ENCODE data around the gene SAP30.
A peak's percentile ranks its signal among the peaks of the same experiment; 100 is the strongest.

Gene SAP30, protein sequence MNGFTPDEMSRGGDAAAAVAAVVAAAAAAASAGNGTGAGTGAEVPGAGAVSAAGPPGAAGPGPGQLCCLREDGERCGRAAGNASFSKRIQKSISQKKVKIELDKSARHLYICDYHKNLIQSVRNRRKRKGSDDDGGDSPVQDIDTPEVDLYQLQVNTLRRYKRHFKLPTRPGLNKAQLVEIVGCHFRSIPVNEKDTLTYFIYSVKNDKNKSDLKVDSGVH

GRCh38 chr4:173370477-173371291, at the start of gene SAP30:
Gene SAP30, plus strand, starts transcription at chr4:173370954. Its CDS starts 229 bp downstream, at chr4:173371183.
- Histone ChIP-seq H3K36me3 (ENCODE audit: control insufficient read depth, low read depth, low read length) (no peaks in the 10 kb centered on the region), H3K9ac (ENCODE audit: low read length) (peak within 1 kb of the TSS; percentile 84), H3K4me1 (ENCODE audit: control insufficient read depth, low read depth, low read length) (peaks cover 7% of the 10 kb centered on the region), H3K9me3 (ENCODE audit: control insufficient read depth, low read depth, low read length) (no peaks in the 10 kb centered on the region), H3K4me3 (ENCODE audit: low read length) (peak within 1 kb of the TSS; percentile 98), H3K27me3 (ENCODE audit: control insufficient read depth, insufficient read depth, low read length) (no peaks in the 10 kb centered on the region), H3K27ac (ENCODE audit: low read length) (peak within 1 kb of the TSS; percentile 65)

GRCh38 chr4:173325007-173325736, 45.6 kb upstream of the SAP30 start:
- Histone ChIP-seq H3K27ac (ENCODE audit: low read length) (no peak overlapping the region), H3K4me3 (ENCODE audit: low read length) (no peak overlapping the region), H3K9ac (ENCODE audit: low read length) (no peak overlapping the region), H3K4me1 (ENCODE audit: control insufficient read depth, low read depth, low read length) (no peaks in the 10 kb centered on the region), H3K36me3 (ENCODE audit: control insufficient read depth, low read depth, low read length) (peaks cover 60% of the 10 kb centered on the region), H3K9me3 (ENCODE audit: control insufficient read depth, low read depth, low read length) (no peaks in the 10 kb centered on the region), H3K27me3 (ENCODE audit: control insufficient read depth, insufficient read depth, low read length) (no peaks in the 10 kb centered on the region)

DNA sequence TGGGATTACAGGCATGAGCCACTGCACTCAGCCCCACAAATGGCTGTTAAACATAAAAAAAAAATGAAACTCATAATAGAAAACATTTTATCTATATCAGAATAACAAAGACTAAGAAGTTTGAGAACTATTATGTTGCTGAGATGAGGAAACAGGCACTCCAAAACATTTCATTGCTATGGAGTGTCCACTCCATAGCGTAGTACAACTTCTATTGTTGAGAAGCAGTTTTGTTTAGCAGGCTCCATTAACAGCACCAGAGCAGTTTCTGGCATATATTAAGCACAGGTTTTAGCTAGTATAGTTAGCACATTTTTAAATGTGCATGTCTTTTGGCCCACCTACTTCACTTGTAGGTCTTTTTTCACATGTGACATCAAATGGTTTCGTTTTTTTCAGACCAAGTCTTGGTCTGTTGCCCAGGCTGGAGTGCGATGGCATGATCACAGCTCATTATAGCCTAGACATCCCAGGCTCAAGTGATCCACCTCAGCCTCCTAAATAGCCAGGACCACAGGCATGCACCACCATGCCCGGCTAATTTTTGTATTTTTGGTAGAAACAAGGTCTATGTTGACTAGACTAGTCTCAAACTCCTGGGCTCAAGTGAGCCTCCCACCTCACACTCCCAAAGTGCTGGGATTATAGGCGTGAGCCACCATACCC, 42.4 kb upstream of the SAP30 start:
- no peak overlapping the region for H3K9ac ChIP-seq (ENCODE audit: low read length)
- H3K27ac ChIP-seq (ENCODE audit: low read length) = no peak overlapping the region
- H3K9me3 ChIP-seq (ENCODE audit: control insufficient read depth, low read depth, low read length) = no peaks in the 10 kb centered on the region
- peaks cover 10% of the 10 kb centered on the region for H3K4me1 ChIP-seq (ENCODE audit: control insufficient read depth, low read depth, low read length)
- H3K27me3 ChIP-seq (ENCODE audit: control insufficient read depth, insufficient read depth, low read length) = no peaks in the 10 kb centered on the region
- no peak overlapping the region for H3K4me3 ChIP-seq (ENCODE audit: low read length)
- peaks cover 62% of the 10 kb centered on the region for H3K36me3 ChIP-seq (ENCODE audit: control insufficient read depth, low read depth, low read length)

DNA sequence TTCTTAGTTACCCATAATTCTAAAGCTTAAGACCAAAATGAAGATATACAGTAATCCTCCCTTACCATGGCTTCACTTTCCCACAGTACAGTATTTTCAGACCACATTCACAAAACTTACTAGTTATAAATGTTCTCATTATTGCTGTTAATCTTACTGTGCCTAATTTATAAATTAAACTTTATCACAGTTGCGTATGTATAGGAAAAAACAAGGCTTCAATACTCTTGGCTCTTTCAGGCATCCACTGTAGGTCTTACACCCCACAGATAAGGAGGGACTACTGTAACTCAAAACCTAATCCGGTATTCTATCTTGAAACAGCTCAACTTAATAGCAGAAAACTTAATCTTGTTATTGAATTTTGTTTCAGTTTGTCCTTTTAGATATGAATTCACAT, 40.2 kb upstream of the SAP30 start:
- Histone ChIP-seq H3K27ac (ENCODE audit: low read length) (no peak overlapping the region), H3K9ac (ENCODE audit: low read length) (no peak overlapping the region), H3K27me3 (ENCODE audit: control insufficient read depth, insufficient read depth, low read length) (no peaks in the 10 kb centered on the region), H3K9me3 (ENCODE audit: control insufficient read depth, low read depth, low read length) (no peaks in the 10 kb centered on the region), H3K4me3 (ENCODE audit: low read length) (no peak overlapping the region), H3K36me3 (ENCODE audit: control insufficient read depth, low read depth, low read length) (peaks cover 48% of the 10 kb centered on the region), H3K4me1 (ENCODE audit: control insufficient read depth, low read depth, low read length) (peaks cover 12% of the 10 kb centered on the region)

DNA sequence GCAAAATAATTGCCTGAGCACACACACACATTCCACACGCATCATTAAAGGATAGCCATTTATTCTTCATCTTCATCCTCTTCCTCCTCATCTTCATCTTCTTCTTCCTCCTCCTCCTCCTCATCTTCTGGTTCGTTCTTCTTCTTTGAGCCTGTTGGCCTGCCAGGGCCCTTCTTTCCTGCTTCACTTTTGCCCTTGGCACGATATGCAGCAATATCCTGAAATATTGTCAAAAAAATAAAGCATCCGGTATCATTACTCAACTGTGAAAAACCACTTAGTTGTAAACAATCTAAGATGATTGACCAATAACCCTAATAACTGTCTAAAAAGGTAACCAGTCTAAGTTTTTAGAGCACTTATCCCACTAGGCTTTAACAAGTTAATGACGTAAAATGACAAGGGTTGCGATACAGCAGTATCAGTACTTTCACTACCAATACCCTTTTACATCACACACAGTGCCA, 38.7 kb upstream of the SAP30 start:
- Histone ChIP-seq H3K4me3 (ENCODE audit: low read length) (peak overlapping the region; percentile 72), H3K27me3 (ENCODE audit: control insufficient read depth, insufficient read depth, low read length) (no peaks in the 10 kb centered on the region), H3K4me1 (ENCODE audit: control insufficient read depth, low read depth, low read length) (peaks cover 17% of the 10 kb centered on the region), H3K36me3 (ENCODE audit: control insufficient read depth, low read depth, low read length) (peaks cover 48% of the 10 kb centered on the region), H3K9me3 (ENCODE audit: control insufficient read depth, low read depth, low read length) (no peaks in the 10 kb centered on the region), H3K27ac (ENCODE audit: low read length) (no peak overlapping the region), H3K9ac (ENCODE audit: low read length) (no peak overlapping the region)

GRCh38 chr4:173332963-173333657, 37.6 kb upstream of the SAP30 start:
- peak overlapping the region; percentile 99 for H3K9ac ChIP-seq (ENCODE audit: low read length)
- no peaks in the 10 kb centered on the region for H3K27me3 ChIP-seq (ENCODE audit: control insufficient read depth, insufficient read depth, low read length)
- H3K9me3 ChIP-seq (ENCODE audit: control insufficient read depth, low read depth, low read length) = no peaks in the 10 kb centered on the region
- H3K4me1 ChIP-seq (ENCODE audit: control insufficient read depth, low read depth, low read length) = peaks cover 17% of the 10 kb centered on the region
- H3K4me3 ChIP-seq (ENCODE audit: low read length) = peak overlapping the region; percentile 72
- peaks cover 47% of the 10 kb centered on the region for H3K36me3 ChIP-seq (ENCODE audit: control insufficient read depth, low read depth, low read length)
- H3K27ac ChIP-seq (ENCODE audit: low read length) = no peak overlapping the region

DNA sequence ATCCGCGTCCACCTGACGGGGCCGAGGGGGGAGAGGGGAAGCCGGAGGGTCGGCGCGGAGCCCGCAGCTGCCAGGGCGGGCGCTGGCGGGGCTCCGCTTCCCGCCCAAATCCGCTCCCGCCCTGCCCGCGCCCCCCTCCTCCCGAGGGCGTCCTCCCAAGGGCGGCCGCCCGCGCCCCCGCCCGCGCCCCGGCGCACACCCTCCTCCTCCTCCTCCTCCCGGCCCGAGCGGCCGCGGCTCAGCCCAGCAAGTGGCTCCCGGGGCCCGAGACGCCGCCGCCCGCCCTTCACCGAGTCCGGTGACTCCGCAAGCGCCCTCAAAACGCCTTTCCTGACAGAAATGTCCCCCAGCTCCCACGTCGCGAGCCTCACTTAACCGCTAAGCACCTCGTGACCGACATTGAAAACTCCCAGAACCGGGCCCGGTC, 37.1 kb upstream of the SAP30 start:
- Histone ChIP-seq H3K4me3 (ENCODE audit: low read length) (peak overlapping the region; percentile 72), H3K4me1 (ENCODE audit: control insufficient read depth, low read depth, low read length) (peaks cover 17% of the 10 kb centered on the region), H3K27ac (ENCODE audit: low read length) (peak overlapping the region; percentile 95), H3K9me3 (ENCODE audit: control insufficient read depth, low read depth, low read length) (no peaks in the 10 kb centered on the region), H3K27me3 (ENCODE audit: control insufficient read depth, insufficient read depth, low read length) (no peaks in the 10 kb centered on the region), H3K36me3 (ENCODE audit: control insufficient read depth, low read depth, low read length) (peaks cover 42% of the 10 kb centered on the region), H3K9ac (ENCODE audit: low read length) (peak overlapping the region; percentile 99)

- Histone ChIP-seq H3K4me1 (ENCODE audit: control insufficient read depth, low read depth, low read length) (peaks cover 17% of the 10 kb centered on the region), H3K9ac (ENCODE audit: low read length) (peak within 1 kb of the TSS; percentile 99), H3K4me3 (ENCODE audit: low read length) (peak within 1 kb of the TSS; percentile 72)
These were observed 36.5 kb upstream of the SAP30 start, which contains the start of gene HMGB2 for GRCh38 chr4:173334085-173334890. Gene HMGB2, minus strand, starts transcription at chr4:173334358. Its CDS starts 709 bp downstream, at chr4:173333649.

DNA sequence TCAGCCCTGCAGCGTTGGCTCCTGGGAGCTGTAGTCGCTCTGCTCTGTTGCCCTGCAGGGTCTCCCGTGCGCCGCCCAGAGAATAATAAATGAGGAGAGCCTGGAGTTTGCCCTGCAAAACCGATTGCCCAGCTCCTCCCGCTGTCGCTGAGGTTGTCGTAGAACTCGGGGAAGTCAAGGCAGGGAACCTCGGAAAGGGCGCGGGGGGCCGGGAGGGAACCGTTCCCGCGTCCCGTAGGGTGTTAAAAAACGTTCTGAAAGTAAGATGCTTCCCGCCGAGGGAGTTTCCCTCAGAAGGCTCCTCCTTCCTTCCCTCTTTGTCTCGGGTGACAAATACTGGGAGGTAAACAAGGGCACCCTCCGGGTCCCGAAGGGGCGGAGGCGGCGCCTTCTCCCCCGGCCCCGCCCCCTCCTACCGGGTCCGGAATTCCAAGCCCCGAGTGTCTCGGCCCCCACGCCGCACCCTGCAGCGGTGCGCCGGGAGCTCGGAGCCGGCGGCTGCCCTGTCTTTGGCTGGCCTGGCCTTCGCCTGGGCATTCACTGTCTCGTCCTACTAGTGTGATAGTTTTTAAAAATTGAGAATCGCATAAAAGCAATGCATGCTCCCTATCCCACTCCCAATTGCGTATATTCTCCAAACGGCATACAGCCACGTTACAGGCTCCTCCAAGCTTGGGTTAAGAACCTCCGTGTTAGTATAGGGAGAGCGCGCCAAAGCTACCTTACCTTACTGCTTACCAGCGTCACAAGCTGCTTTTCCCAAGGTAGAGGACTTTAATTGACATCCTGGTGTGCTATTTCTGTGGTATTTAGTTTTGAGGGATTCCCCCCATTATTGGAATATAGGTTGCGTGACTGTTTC, 35.6 kb upstream of the SAP30 start:
- Histone ChIP-seq H3K4me1 (ENCODE audit: control insufficient read depth, low read depth, low read length) (peaks cover 17% of the 10 kb centered on the region), H3K36me3 (ENCODE audit: control insufficient read depth, low read depth, low read length) (peaks cover 30% of the 10 kb centered on the region), H3K9ac (ENCODE audit: low read length) (peak overlapping the region; percentile 99), H3K4me3 (ENCODE audit: low read length) (peak overlapping the region; percentile 72), H3K27ac (ENCODE audit: low read length) (peak overlapping the region; percentile 95), H3K27me3 (ENCODE audit: control insufficient read depth, insufficient read depth, low read length) (no peaks in the 10 kb centered on the region), H3K9me3 (ENCODE audit: control insufficient read depth, low read depth, low read length) (no peaks in the 10 kb centered on the region)

More at GRCh38 chr4:173334085-173334890, 36.5 kb upstream of the SAP30 start, which contains the start of gene HMGB2:
- no peaks in the 10 kb centered on the region for H3K27me3 ChIP-seq (ENCODE audit: control insufficient read depth, insufficient read depth, low read length)
- H3K36me3 ChIP-seq (ENCODE audit: control insufficient read depth, low read depth, low read length) = peaks cover 38% of the 10 kb centered on the region
- H3K27ac ChIP-seq (ENCODE audit: low read length) = peak within 1 kb of the TSS; percentile 95
- no peaks in the 10 kb centered on the region for H3K9me3 ChIP-seq (ENCODE audit: control insufficient read depth, low read depth, low read length)
